GM13976 (cell line): ENCODE results near the gene TXNIP.

ENCODE experiments used
- DNase-seq: peaks from one replicate; pipeline ENCODE4 v3.0.0; 2012; ENCODE audit warnings: low spot score
- in situ Hi-C: fragments of 300-500 bp; cut with MboI; formaldehyde crosslinking; loops from one replicate; pipeline ENCODE4 v1.12.0; 2022; ENCODE audit warnings: low sequenced_read_pairs, mixed read lengths, inconsistent platforms; ENCODE audit not compliant: unreplicated experiment
- TF ChIP-seq, protein P1 (sequence below): IDR thresholded peaks from 2 replicates; pipeline ENCODE4 v1.5.1; 2012; ENCODE audit warnings: borderline replicate concordance, mild to moderate bottlenecking; ENCODE audit not compliant: insufficient read depth; ENCODE audit errors: extremely low read depth, missing control alignments, control extremely low read depth

TXNIP gene

GRCh38 chr1:145985129-145985501 lies 11.3 kb downstream of the TXNIP start:
- TF ChIP-seq, protein P1, sequence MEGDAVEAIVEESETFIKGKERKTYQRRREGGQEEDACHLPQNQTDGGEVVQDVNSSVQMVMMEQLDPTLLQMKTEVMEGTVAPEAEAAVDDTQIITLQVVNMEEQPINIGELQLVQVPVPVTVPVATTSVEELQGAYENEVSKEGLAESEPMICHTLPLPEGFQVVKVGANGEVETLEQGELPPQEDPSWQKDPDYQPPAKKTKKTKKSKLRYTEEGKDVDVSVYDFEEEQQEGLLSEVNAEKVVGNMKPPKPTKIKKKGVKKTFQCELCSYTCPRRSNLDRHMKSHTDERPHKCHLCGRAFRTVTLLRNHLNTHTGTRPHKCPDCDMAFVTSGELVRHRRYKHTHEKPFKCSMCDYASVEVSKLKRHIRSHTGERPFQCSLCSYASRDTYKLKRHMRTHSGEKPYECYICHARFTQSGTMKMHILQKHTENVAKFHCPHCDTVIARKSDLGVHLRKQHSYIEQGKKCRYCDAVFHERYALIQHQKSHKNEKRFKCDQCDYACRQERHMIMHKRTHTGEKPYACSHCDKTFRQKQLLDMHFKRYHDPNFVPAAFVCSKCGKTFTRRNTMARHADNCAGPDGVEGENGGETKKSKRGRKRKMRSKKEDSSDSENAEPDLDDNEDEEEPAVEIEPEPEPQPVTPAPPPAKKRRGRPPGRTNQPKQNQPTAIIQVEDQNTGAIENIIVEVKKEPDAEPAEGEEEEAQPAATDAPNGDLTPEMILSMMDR: no peak
- in situ Hi-C loops: no loop called here
- no peak for DNase-seq

- TF ChIP-seq, protein P1: no peak
- no peak for DNase-seq
- in situ Hi-C loops: no loop called here
Observed at GRCh38 chr1:145983960-145984830, 12.2 kb downstream of the TXNIP start.

GRCh38 chr1:145983206-145983675 lies 13.1 kb downstream of the TXNIP start:
- in situ Hi-C loops: no loop called here
- no peak for DNase-seq
- TF ChIP-seq, protein P1: no peak

DNA sequence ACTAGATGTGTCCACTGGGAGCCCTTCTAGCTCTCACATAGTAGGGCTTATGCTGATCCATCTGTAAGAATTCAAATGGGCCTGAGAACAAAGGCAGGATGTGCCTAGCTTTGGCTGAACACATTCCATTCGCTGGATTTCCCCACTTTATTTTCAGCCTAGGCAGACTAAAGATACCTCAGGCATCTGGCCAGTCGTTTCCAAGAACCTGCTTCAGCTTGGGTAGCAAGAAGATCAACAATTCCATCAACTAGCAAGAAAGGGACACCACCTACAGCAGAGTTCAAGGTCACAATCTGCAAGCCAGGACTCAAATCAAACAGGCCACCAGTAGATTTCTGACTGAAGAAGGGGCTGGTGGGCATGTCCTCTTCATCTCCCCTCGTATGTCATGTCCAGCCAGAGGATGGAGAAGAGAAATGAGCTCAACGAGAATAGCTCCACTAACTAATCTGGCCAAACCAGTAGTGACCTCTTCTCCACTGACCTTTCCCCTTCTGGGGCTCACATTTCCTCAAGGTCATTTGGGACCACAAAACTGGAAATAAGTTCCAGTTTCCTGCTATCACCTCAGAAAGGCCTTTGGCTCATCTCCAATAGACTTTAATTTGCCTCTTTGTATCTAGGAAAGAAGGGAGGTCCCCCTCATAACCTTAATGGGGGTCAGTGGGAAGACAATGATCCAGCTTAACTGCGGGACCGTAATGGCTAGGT lies 14.2 kb downstream of the TXNIP start:
- DNase-seq: no peak
- in situ Hi-C loops: no loop called here

GRCh38 chr1:145980457-145980994 lies 15.9 kb downstream of the TXNIP start:
- in situ Hi-C loops: no loop called here
- TF ChIP-seq, protein P1: no peak
- no peak for DNase-seq

More for the DNA sequence above, 14.2 kb downstream of the TXNIP start:
- TF ChIP-seq, protein P1: no peak

GRCh38 chr1:145979746-145980456 lies 16.5 kb downstream of the TXNIP start:
- DNase-seq: no peak
- TF ChIP-seq, protein P1: no peak
- in situ Hi-C loops: no loop called here
